Activated CD4-positive, alpha-beta T cell treated with anti-CD3 and anti-CD28 coated beads, Interleukin-2, amount 50 U/mL, for 1 hour (primary cell): Measurements from ENCODE around the gene MED13.
"Not testable (repeated sequence)": the region's sequence is repeated elsewhere in the genome, so short reads cannot be mapped to it uniquely, and the experiment has no call there.

Experiments
- DNase-seq: peaks from one replicate; pipeline ENCODE4 v3.0.0-alpha.2; 2020

MED13 gene

DNA sequence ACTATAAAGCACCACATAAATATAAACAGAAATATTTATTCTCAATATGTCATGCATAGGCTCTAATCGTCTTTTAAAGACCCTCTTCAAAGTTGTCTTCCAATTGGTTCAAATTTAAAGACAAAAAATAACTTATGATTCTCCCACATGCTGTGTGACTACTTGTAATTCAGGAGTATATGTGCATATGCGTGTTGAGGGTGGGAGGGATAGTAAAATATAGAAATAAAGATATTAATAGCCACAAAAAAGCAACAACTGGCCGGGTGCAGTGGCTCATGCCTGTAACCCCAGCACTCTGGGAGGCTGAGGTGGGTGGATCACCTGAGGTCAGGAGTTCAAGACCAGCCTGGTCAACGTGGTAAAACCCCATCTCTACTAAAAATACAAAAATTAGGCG, 170.8 kb downstream of the MED13 start:
- DNase-seq: not testable (repeated sequence)
